HepG2 (cell line): ENCODE data around the gene METRN. TPM values are rescaled to one million over a fixed set of nuclear protein-coding genes. Genes with fewer than 3 reads are reported as not detected.

Experiments
- BORCS8-MEF2B ChIP-seq: sonication (generic); formaldehyde crosslinking; IDR thresholded peaks from 2 replicates; pipeline ENCODE4 v1.8.0; 2022; ENCODE audit warnings: mild to moderate bottlenecking, missing genetic modification reagents
- DPF2 ChIP-seq: sonication (generic); formaldehyde crosslinking; IDR thresholded peaks from 2 replicates; pipeline ENCODE4 v1.4.0; 2020; ENCODE audit warnings: mild to moderate bottlenecking, low read depth, missing genetic modification reagents, borderline replicate concordance
- FIP1L1 ChIP-seq: fragments of 200-400 bp; formaldehyde crosslinking; IDR thresholded peaks from 2 replicates; pipeline ENCODE4 v1.6.1; 2018; ENCODE audit warnings: low read depth, mild to moderate bottlenecking, low read length, moderate library complexity, borderline replicate concordance; ENCODE audit not compliant: insufficient read depth
- GFI1 ChIP-seq: sonication (generic); formaldehyde crosslinking; IDR thresholded peaks from 2 replicates; pipeline ENCODE4 v1.5.0; 2020; ENCODE audit warnings: missing genetic modification reagents, mild to moderate bottlenecking, borderline replicate concordance
- MEIS1 ChIP-seq: sonication (generic); formaldehyde crosslinking; IDR thresholded peaks from 2 replicates; pipeline ENCODE4 v1.9.0; 2021; ENCODE audit warnings: mild to moderate bottlenecking, missing genetic modification reagents, moderate library complexity, borderline replicate concordance
- NR3C1 ChIP-seq: sonication (generic); formaldehyde crosslinking; IDR thresholded peaks from 2 replicates; pipeline ENCODE4 v1.4.0; 2020; ENCODE audit warnings: missing genetic modification reagents
- SETDB1 ChIP-seq: sonication (generic); formaldehyde crosslinking; IDR thresholded peaks from 2 replicates; pipeline ENCODE4 v1.5.1; 2020; ENCODE audit warnings: missing genetic modification reagents, mild to moderate bottlenecking, borderline replicate concordance
- SUZ12 ChIP-seq: fragments of 150-350 bp; IDR thresholded peaks from 2 replicates; pipeline ENCODE4 v1.6.1; 2014; ENCODE audit warnings: low read depth, low read length
- THAP11 ChIP-seq: IDR thresholded peaks from 2 replicates; pipeline ENCODE4 v1.6.1; 2016; ENCODE audit warnings: missing biosample characterization, missing genetic modification reagents
- ZNF263 ChIP-seq: sonication (generic); formaldehyde crosslinking; IDR thresholded peaks from 2 replicates; pipeline ENCODE4 v1.4.0; 2020; ENCODE audit warnings: missing genetic modification reagents
- ZNF605 ChIP-seq: sonication (generic); formaldehyde crosslinking; IDR thresholded peaks from 2 replicates; pipeline ENCODE4 v1.8.0; 2022; ENCODE audit warnings: mild to moderate bottlenecking, missing genetic modification reagents
- polyA plus RNA-seq, 8 experiments: library from polyadenylated mRNA; depleted of rRNA in 3 of 8; stranded (reverse) in 7 of 8; unstranded in 1 of 8; fragments of >200 nt; fragmentation: Illumina TruSeq in 4 of 8; extraction: Trizol in 4 of 8; gene quantifications; 2 replicates each; pipeline versions ENCODE4 v1.2.1 to v1.2.3, GENCODE V29; 2011 to 2016; ENCODE audit warnings: low read depth in 4 of 8, missing spikeins in 1 of 8, mixed read lengths in 1 of 8; ENCODE audit not compliant: insufficient read depth in 1 of 8
- total RNA-seq, 5 experiments: library from RNA; depleted of rRNA; stranded (reverse); fragments of >200 nt; fragmentation: Illumina TruSeq; extraction: Trizol; gene quantifications; 2 replicates each; pipeline ENCODE4 v1.2.3, GENCODE V29; 2016; ENCODE audit warnings: low read depth in 1 of 5
- TF ChIP-seq, protein P1 (sequence below): sonication (generic); formaldehyde crosslinking; IDR thresholded peaks from 2 replicates; pipeline ENCODE4 v1.8.1; 2023; ENCODE audit warnings: mild to moderate bottlenecking, missing genetic modification reagents, borderline replicate concordance
- TF ChIP-seq, protein P2 (sequence below): sonication (generic); formaldehyde crosslinking; IDR thresholded peaks from 2 replicates; pipeline ENCODE4 v1.4.0; 2020; ENCODE audit warnings: missing genetic modification reagents
- TF ChIP-seq, protein P3 (sequence below): sonication (generic); formaldehyde crosslinking; IDR thresholded peaks from 2 replicates; pipeline ENCODE4 v1.5.0; 2020; ENCODE audit warnings: missing genetic modification reagents
- TF ChIP-seq, protein P4 (sequence below): sonication (generic); formaldehyde crosslinking; IDR thresholded peaks from 2 replicates; pipeline ENCODE4 v1.4.0; 2020; ENCODE audit warnings: missing genetic modification reagents
- TF ChIP-seq, protein P5 (sequence below): sonication (generic); formaldehyde crosslinking; IDR thresholded peaks from 2 replicates; pipeline ENCODE4 v1.8.1; 2023; ENCODE audit warnings: mild to moderate bottlenecking, inconsistent platforms, moderate library complexity, missing genetic modification reagents, borderline replicate concordance
- TF ChIP-seq, protein P6 (sequence below): sonication (generic); formaldehyde crosslinking; conservative IDR thresholded peaks from 2 replicates; pipeline ENCODE4 v1.4.0; 2020; ENCODE audit warnings: missing genetic modification reagents

Gene METRN
- total and polyA plus RNA-seq, 2 of the 13 experiments (the other 11 are each of a cell fraction or from before 2014, with no cell fraction given): 25.5 to 46.1 TPM

DNA sequence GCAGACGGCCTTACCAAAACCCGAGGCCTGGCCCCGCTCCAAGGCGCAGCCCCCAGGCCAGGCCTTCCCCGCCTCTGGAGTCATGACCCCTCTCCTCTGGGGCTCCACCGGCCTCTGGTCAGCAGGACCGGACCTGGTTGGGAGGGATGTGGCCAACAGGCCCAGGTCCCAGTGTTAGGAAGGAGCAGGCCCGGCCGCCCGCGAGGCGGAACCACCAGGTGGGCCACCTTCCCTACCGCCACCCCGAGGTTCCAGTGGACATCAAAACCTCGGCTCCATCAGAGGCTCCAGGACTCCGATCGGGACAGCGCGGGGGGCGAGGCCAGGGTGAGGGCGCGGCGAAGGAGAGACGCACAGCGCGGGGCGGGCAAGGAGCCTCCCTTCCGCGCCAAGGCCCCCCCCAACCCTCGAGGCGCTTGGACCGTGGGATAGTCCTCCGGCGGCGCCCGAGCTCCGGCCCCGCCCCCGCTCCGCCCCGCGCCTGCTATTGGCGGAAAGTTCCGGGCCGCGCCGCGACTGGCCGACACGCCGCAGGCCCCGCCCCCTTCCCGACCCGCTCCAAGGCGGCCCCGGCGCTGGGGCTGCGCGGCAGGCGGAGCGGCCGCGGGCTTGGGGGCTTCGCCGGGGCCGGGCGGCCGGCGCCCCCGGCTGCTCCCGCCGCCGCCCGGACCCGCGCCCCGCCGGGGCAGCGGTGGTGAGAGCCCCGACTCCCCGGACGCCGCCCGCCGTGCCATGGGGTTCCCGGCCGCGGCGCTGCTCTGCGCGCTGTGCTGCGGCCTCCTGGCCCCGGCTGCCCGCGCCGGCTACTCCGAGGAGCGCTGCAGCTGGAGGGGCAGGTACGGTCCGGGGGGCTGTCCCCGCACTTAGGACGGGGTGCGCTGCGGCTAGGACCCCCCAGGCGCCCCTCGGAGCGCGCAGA, at the start of gene METRN (continued):
- TF ChIP-seq ZNF605 (no peak), FIP1L1 (no peak), GFI1 (CRISPR knock-in tag) (no peak), DPF2 (no peak), BORCS8-MEF2B (CRISPR knock-in tag) (peak; percentile 49; the same call in 1 of the 2 replicates), THAP11 (CRISPR knock-in tag) (no peak), ZNF263 (CRISPR knock-in tag) (no peak), NR3C1 (CRISPR knock-in tag) (no peak), SUZ12 (no peak), SETDB1 (no peak), MEIS1 (CRISPR knock-in tag) (no peak)
- TF ChIP-seq, protein P1, sequence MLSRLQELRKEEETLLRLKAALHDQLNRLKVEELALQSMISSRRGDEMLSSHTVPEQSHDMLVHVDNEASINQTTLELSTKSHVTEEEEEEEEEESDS: no peak
- TF ChIP-seq, protein P2, sequence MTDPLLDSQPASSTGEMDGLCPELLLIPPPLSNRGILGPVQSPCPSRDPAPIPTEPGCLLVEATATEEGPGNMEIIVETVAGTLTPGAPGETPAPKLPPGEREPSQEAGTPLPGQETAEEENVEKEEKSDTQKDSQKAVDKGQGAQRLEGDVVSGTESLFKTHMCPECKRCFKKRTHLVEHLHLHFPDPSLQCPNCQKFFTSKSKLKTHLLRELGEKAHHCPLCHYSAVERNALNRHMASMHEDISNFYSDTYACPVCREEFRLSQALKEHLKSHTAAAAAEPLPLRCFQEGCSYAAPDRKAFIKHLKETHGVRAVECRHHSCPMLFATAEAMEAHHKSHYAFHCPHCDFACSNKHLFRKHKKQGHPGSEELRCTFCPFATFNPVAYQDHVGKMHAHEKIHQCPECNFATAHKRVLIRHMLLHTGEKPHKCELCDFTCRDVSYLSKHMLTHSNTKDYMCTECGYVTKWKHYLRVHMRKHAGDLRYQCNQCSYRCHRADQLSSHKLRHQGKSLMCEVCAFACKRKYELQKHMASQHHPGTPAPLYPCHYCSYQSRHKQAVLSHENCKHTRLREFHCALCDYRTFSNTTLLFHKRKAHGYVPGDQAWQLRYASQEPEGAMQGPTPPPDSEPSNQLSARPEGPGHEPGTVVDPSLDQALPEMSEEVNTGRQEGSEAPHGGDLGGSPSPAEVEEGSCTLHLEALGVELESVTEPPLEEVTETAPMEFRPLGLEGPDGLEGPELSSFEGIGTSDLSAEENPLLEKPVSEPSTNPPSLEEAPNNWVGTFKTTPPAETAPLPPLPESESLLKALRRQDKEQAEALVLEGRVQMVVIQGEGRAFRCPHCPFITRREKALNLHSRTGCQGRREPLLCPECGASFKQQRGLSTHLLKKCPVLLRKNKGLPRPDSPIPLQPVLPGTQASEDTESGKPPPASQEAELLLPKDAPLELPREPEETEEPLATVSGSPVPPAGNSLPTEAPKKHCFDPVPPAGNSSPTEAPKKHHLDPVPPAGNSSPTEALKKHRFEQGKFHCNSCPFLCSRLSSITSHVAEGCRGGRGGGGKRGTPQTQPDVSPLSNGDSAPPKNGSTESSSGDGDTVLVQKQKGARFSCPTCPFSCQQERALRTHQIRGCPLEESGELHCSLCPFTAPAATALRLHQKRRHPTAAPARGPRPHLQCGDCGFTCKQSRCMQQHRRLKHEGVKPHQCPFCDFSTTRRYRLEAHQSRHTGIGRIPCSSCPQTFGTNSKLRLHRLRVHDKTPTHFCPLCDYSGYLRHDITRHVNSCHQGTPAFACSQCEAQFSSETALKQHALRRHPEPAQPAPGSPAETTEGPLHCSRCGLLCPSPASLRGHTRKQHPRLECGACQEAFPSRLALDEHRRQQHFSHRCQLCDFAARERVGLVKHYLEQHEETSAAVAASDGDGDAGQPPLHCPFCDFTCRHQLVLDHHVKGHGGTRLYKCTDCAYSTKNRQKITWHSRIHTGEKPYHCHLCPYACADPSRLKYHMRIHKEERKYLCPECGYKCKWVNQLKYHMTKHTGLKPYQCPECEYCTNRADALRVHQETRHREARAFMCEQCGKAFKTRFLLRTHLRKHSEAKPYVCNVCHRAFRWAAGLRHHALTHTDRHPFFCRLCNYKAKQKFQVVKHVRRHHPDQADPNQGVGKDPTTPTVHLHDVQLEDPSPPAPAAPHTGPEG (CRISPR knock-in tag): no peak
- TF ChIP-seq, protein P3, sequence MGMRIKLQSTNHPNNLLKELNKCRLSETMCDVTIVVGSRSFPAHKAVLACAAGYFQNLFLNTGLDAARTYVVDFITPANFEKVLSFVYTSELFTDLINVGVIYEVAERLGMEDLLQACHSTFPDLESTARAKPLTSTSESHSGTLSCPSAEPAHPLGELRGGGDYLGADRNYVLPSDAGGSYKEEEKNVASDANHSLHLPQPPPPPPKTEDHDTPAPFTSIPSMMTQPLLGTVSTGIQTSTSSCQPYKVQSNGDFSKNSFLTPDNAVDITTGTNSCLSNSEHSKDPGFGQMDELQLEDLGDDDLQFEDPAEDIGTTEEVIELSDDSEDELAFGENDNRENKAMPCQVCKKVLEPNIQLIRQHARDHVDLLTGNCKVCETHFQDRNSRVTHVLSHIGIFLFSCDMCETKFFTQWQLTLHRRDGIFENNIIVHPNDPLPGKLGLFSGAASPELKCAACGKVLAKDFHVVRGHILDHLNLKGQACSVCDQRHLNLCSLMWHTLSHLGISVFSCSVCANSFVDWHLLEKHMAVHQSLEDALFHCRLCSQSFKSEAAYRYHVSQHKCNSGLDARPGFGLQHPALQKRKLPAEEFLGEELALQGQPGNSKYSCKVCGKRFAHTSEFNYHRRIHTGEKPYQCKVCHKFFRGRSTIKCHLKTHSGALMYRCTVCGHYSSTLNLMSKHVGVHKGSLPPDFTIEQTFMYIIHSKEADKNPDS (CRISPR knock-in tag): no peak
- TF ChIP-seq, protein P4, sequence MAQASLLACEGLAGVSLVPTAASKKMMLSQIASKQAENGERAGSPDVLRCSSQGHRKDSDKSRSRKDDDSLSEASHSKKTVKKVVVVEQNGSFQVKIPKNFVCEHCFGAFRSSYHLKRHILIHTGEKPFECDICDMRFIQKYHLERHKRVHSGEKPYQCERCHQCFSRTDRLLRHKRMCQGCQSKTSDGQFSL: peak; percentile 98
- TF ChIP-seq, protein P5, sequence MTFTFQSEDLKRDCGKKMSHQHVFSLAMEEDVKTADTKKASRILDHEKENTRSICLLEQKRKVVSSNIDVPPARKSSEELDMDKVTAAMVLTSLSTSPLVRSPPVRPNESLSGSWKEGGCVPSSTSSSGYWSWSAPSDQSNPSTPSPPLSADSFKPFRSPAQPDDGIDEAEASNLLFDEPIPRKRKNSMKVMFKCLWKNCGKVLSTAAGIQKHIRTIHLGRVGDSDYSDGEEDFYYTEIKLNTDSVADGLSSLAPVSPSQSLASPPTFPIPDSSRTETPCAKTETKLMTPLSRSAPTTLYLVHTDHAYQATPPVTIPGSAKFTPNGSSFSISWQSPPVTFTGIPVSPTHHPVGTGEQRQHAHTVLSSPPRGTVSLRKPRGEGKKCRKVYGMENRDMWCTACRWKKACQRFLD (CRISPR knock-in tag): no peak
- TF ChIP-seq, protein P6, sequence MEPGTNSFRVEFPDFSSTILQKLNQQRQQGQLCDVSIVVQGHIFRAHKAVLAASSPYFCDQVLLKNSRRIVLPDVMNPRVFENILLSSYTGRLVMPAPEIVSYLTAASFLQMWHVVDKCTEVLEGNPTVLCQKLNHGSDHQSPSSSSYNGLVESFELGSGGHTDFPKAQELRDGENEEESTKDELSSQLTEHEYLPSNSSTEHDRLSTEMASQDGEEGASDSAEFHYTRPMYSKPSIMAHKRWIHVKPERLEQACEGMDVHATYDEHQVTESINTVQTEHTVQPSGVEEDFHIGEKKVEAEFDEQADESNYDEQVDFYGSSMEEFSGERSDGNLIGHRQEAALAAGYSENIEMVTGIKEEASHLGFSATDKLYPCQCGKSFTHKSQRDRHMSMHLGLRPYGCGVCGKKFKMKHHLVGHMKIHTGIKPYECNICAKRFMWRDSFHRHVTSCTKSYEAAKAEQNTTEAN: no peak
